Common myeloid progenitor, CD34-positive (primary cell): ENCODE measurements around the gene CLCN6.

Experiments
- CTCF ChIA-PET: fragments of 350-600 bp; sonication (Branson Sonifier 250); formaldehyde crosslinking; loops from one replicate; lab custom pipeline; 2021; ENCODE audit warnings: antibody characterized with exemption; lab: Charles Lee
- POLR2A ChIA-PET: fragments of 350-600 bp; sonication (Branson Sonifier 250); formaldehyde crosslinking; loops from one replicate; lab custom pipeline; 2021; ENCODE audit warnings: antibody characterized with exemption; lab: Charles Lee
- DNase-seq, 3 donors: peaks; one replicate each; pipeline versions ENCODE4 v3.0.0 to v3.0.0-alpha.2; 2013
- H3K27ac ChIP-seq, 2 experiments: 1 replicate in 1 of 2; 2 replicates in 1 of 2; pipeline ENCODE4 v1.7.0; 2013; ENCODE audit warnings: inconsistent platforms in 2 of 2, low read length in 2 of 2, mild to moderate bottlenecking in 2 of 2, low read depth in 1 of 2, moderate library complexity in 1 of 2; ENCODE audit not compliant: severe bottlenecking in 2 of 2, insufficient read depth in 1 of 2, poor library complexity in 1 of 2
- H3K27me3 ChIP-seq, 5 experiments: replicated peaks in 2 of 5; 1 replicate in 3 of 5; 2 replicates in 2 of 5; pipeline versions ENCODE4 v1.6.1 to v1.7.0; 2013; ENCODE audit warnings: low read length in 4 of 5, mild to moderate bottlenecking in 2 of 5, moderate library complexity in 2 of 5, inconsistent platforms in 1 of 5; ENCODE audit not compliant: insufficient read depth in 5 of 5, control insufficient read depth in 4 of 5
- H3K36me3 ChIP-seq, 4 experiments: 1 replicate in 2 of 4; 2 replicates in 2 of 4; pipeline versions ENCODE4 v1.6.1 to v1.7.0; 2013; ENCODE audit warnings: low read length in 3 of 4, control low read depth in 1 of 4, mild to moderate bottlenecking in 1 of 4; ENCODE audit not compliant: control insufficient read depth in 4 of 4, insufficient read depth in 4 of 4
- H3K4me1 ChIP-seq, 4 experiments: 1 replicate in 3 of 4; 2 replicates in 1 of 4; pipeline versions ENCODE4 v1.6.1 to v1.7.1; 2013; ENCODE audit warnings: low read length in 3 of 4, mild to moderate bottlenecking in 3 of 4, control low read depth in 1 of 4, inconsistent platforms in 1 of 4, moderate library complexity in 1 of 4; ENCODE audit not compliant: control insufficient read depth in 4 of 4, insufficient read depth in 4 of 4; ENCODE audit errors: control extremely low read depth in 1 of 4
- H3K4me3 ChIP-seq, 7 experiments: 1 replicate in 4 of 7; 2 replicates in 3 of 7; pipeline versions ENCODE4 v1.5.1 to v1.7.0; 2013; ENCODE audit warnings: mild to moderate bottlenecking in 7 of 7, low read length in 6 of 7, moderate library complexity in 6 of 7, inconsistent platforms in 2 of 7, low read depth in 2 of 7, control low read depth in 1 of 7; ENCODE audit not compliant: insufficient read depth in 4 of 7, control insufficient read depth in 1 of 7; ENCODE audit errors: extremely low read depth in 1 of 7
- H3K9me3 ChIP-seq, 5 experiments: 1 replicate in 4 of 5; 2 replicates in 1 of 5; pipeline versions ENCODE4 v1.6.1 to v1.7.1; 2013; ENCODE audit warnings: low read length in 4 of 5, mild to moderate bottlenecking in 2 of 5, inconsistent platforms in 1 of 5, low read depth in 1 of 5, moderate library complexity in 1 of 5; ENCODE audit not compliant: control insufficient read depth in 4 of 5, insufficient read depth in 2 of 5; ENCODE audit errors: control extremely low read depth in 1 of 5
- WGBS: methylation state at CpG from one replicate; pipeline ENCODE4 v1.1.5; 2013; ENCODE audit not compliant: insufficient coverage; 5-methylcytosine and 5-hydroxymethylcytosine counted together

The CLCN6 gene

GRCh38 chr1:11858613-11858967 lies 52.6 kb downstream of the CLCN6 start, which contains the start of gene NPPB:
TSS of gene NPPB (minus strand) at chr1:11858945. CDS start at chr1:11858833, 112 bp downstream.
- Histone ChIP-seq H3K27me3 (peaks cover 3 to 49% (median 22%) of the 10 kb centered on the region in 5 experiments), H3K4me1 (peaks cover 0 to 2% (median under 1%) of the 10 kb centered on the region in 4 experiments), H3K27ac (no peak within 1 kb of the TSS), H3K9me3 (no peaks in the 10 kb centered on the region), H3K4me3 (no peak within 1 kb of the TSS), H3K36me3 (no peaks in the 10 kb centered on the region)
- 29% methylated on average over 16 of the region's 16 CpGs for WGBS
- POLR2A ChIA-PET: no interaction called here
- no peak for DNase-seq
- CTCF ChIA-PET: no interaction called here

GRCh38 chr1:11858968-11859871 lies 53.2 kb downstream of the CLCN6 start:
- no peaks in the 10 kb centered on the region for H3K9me3 ChIP-seq
- ChIA-PET CTCF (interaction anchor here (0.8 to 2.8 kb wide), 4 partner anchors 11 to 21 kb away, joined by 3 to 12 read pairs (median 4); no protein-coding TSS in a partner anchor), POLR2A (interaction anchor here (1.0 kb wide), 1 partner anchor 49 kb away, joined by 5 read pairs; no protein-coding TSS in a partner anchor)
- H3K27me3 ChIP-seq: peaks cover 3 to 49% (median 22%) of the 10 kb centered on the region in 5 experiments
- WGBS: 6% methylated on average over 39 of the region's 53 CpGs
- DNase-seq: peak; percentile 81 to 91 (median 90)
- no peak overlapping the region for H3K4me3 ChIP-seq
- H3K36me3 ChIP-seq: no peaks in the 10 kb centered on the region
- H3K4me1 ChIP-seq: peaks cover 0 to 2% (median under 1%) of the 10 kb centered on the region in 4 experiments
- H3K27ac ChIP-seq: no peak overlapping the region

- peaks cover 0 to 2% (median under 1%) of the 10 kb centered on the region in 4 experiments for H3K4me1 ChIP-seq
- no peak overlapping the region for H3K27ac ChIP-seq
- H3K27me3 ChIP-seq: peaks cover 3 to 47% (median 22%) of the 10 kb centered on the region in 5 experiments
- no peaks in the 10 kb centered on the region for H3K9me3 ChIP-seq
- H3K36me3 ChIP-seq: no peaks in the 10 kb centered on the region
- POLR2A ChIA-PET: no interaction called here
- H3K4me3 ChIP-seq: no peak overlapping the region
- no CpG with 5 or more reads among the region's 2 CpGs for WGBS
- DNase-seq: no peak
- CTCF ChIA-PET: interaction anchor here (0.8 to 2.8 kb wide), 6 partner anchors 10 to 45 kb away, joined by 3 to 12 read pairs (median 4); no protein-coding TSS in a partner anchor
These were observed 54.1 kb downstream of the CLCN6 start for GRCh38 chr1:11860083-11860482.

GRCh38 chr1:11860587-11860986 lies 54.6 kb downstream of the CLCN6 start:
- Histone ChIP-seq H3K4me3 (no peak overlapping the region), H3K27me3 (peaks cover 3 to 47% (median 23%) of the 10 kb centered on the region in 5 experiments), H3K9me3 (no peaks in the 10 kb centered on the region), H3K27ac (no peak overlapping the region), H3K4me1 (peaks cover 0 to 2% (median under 1%) of the 10 kb centered on the region in 4 experiments), H3K36me3 (no peaks in the 10 kb centered on the region)
- 100% methylated on average over 1 of the region's 1 CpG for WGBS
- CTCF ChIA-PET: interaction anchor here (0.9 to 2.8 kb wide), 4 partner anchors 9 to 46 kb away, joined by 3 to 12 read pairs (median 4); no protein-coding TSS in a partner anchor
- POLR2A ChIA-PET: no interaction called here
- DNase-seq: no peak

GRCh38 chr1:11862890-11863289 lies 56.9 kb downstream of the CLCN6 start:
- CTCF ChIA-PET: interaction anchor here (1.4 to 3.3 kb wide), 3 partner anchors 10 to 30 kb away, joined by 4 to 13 read pairs (median 4); no protein-coding TSS in a partner anchor

GRCh38 chr1:11868331-11868980 lies 62.5 kb downstream of the CLCN6 start:
- no peak overlapping the region for H3K4me3 ChIP-seq
- no peaks in the 10 kb centered on the region for H3K4me1 ChIP-seq
- ChIA-PET CTCF (interaction anchor here (0.7 to 2.7 kb wide), 7 partner anchors 8 to 34 kb away, joined by 3 to 12 read pairs (median 3); no protein-coding TSS in a partner anchor), POLR2A (no interaction called here)
- no peaks in the 10 kb centered on the region for H3K9me3 ChIP-seq
- no peak for DNase-seq
- H3K27me3 ChIP-seq: peaks cover 0 to 3% (median 0%) of the 10 kb centered on the region in 5 experiments
- 95% methylated on average over 6 of the region's 13 CpGs for WGBS
- H3K27ac ChIP-seq: no peak overlapping the region
- no peaks in the 10 kb centered on the region for H3K36me3 ChIP-seq

More at GRCh38 chr1:11862890-11863289, 56.9 kb downstream of the CLCN6 start:
- Histone ChIP-seq H3K4me3 (no peak overlapping the region), H3K36me3 (no peaks in the 10 kb centered on the region), H3K27ac (no peak overlapping the region), H3K9me3 (no peaks in the 10 kb centered on the region), H3K4me1 (peaks cover 0 to 2% (median under 1%) of the 10 kb centered on the region in 4 experiments), H3K27me3 (peaks cover 3 to 31% (median 13%) of the 10 kb centered on the region in 5 experiments)
- peak in 2 of 3 donors; percentile 19 to 30 for DNase-seq
- 25% methylated on average over 4 of the region's 6 CpGs for WGBS
- POLR2A ChIA-PET: no interaction called here
